ENCODE results near the gene OR56A5. TPM values are rescaled to one million over a fixed set of nuclear protein-coding genes. Genes with fewer than 3 reads are reported as not detected.

The OR56A5 gene, protein sequence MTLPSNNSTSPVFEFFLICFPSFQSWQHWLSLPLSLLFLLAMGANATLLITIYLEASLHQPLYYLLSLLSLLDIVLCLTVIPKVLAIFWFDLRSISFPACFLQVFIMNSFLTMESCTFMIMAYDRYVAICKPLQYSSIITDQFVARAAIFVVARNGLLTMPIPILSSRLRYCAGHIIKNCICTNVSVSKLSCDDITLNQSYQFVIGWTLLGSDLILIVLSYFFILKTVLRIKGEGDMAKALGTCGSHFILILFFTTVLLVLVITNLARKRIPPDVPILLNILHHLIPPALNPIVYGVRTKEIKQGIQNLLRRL
- not detected for total RNA-seq

DNA sequence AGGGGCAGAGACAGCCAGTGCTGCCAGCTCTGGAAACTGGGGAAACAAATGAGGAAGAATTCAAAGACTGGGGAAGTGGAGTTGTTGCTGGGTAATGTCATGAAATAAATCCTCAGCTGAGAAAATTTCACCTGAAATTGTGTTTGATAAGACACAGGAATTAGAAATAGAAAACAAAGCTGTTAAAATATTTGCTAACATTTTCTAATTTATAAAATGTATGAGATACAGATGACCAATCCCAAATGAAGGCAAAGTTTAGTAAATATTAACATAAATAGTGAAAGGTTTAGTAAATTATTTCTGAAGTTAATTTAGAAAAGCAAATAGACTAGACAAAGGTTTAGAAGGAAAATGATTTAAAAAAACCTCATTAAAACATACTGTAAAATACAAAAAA, at the start of gene OR56A5:
TSS of gene OR56A5 (minus strand) at position 101 of the 400 bp plus-strand sequence. CDS start at position 101, 0 bp downstream.
- Histone ChIP-seq H3K27ac (no peak within 1 kb of the TSS), H3K4me1 (no peaks in the 10 kb centered on the region), H3K4me3 (no peak within 1 kb of the TSS), H3K9me3 (peaks cover 9% of the 10 kb centered on the region), H3K36me3 (no peaks in the 10 kb centered on the region), H3K27me3 (no peaks in the 10 kb centered on the region)
- no peak for TF ChIP-seq POLR2AphosphoS5 (IDR thresholded peaks at IDR 0.05)
- TF ChIP-seq, protein P1, sequence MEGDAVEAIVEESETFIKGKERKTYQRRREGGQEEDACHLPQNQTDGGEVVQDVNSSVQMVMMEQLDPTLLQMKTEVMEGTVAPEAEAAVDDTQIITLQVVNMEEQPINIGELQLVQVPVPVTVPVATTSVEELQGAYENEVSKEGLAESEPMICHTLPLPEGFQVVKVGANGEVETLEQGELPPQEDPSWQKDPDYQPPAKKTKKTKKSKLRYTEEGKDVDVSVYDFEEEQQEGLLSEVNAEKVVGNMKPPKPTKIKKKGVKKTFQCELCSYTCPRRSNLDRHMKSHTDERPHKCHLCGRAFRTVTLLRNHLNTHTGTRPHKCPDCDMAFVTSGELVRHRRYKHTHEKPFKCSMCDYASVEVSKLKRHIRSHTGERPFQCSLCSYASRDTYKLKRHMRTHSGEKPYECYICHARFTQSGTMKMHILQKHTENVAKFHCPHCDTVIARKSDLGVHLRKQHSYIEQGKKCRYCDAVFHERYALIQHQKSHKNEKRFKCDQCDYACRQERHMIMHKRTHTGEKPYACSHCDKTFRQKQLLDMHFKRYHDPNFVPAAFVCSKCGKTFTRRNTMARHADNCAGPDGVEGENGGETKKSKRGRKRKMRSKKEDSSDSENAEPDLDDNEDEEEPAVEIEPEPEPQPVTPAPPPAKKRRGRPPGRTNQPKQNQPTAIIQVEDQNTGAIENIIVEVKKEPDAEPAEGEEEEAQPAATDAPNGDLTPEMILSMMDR (IDR thresholded peaks at IDR 0.05), result no peak
- TF ChIP-seq EP300 (IDR thresholded peaks at IDR 0.05), result no peak
- no peak for TF ChIP-seq POLR2A (IDR thresholded peaks at IDR 0.05)
- no peak for DNase-seq (ENCODE audit: low spot score in 2 of 2)

DNA sequence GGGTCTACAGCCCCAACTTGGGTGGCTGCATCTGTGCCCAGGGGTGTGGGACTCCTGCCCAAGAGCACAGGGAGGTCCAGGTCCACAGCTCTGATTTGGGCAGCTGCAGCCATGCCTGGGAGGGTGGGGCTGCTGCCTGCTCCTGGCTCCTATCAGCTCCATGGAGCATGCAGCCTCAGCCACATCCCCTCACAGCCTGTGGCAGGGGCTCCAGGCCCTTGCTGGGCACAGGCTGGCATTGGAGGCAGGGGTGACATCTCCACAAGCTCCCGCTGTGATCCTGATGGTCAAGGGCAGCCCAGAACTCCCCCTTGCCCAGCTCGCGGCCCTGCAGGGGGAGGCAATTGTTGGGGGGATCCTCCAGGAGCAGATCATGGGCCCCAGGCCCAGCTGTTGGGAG, 44.7 kb upstream of the OR56A5 start:
- no CpG with 5 or more reads among the region's 3 CpGs for WGBS
- H3K27me3 ChIP-seq, result peaks cover 10% of the 10 kb centered on the region
- TF ChIP-seq POLR2A (IDR thresholded peaks at IDR 0.05), result no peak
- TF ChIP-seq, protein P1 (IDR thresholded peaks at IDR 0.05), result no peak
- no peak for TF ChIP-seq POLR2AphosphoS5 (IDR thresholded peaks at IDR 0.05)
- TF ChIP-seq EP300 (IDR thresholded peaks at IDR 0.05), result no peak

DNA sequence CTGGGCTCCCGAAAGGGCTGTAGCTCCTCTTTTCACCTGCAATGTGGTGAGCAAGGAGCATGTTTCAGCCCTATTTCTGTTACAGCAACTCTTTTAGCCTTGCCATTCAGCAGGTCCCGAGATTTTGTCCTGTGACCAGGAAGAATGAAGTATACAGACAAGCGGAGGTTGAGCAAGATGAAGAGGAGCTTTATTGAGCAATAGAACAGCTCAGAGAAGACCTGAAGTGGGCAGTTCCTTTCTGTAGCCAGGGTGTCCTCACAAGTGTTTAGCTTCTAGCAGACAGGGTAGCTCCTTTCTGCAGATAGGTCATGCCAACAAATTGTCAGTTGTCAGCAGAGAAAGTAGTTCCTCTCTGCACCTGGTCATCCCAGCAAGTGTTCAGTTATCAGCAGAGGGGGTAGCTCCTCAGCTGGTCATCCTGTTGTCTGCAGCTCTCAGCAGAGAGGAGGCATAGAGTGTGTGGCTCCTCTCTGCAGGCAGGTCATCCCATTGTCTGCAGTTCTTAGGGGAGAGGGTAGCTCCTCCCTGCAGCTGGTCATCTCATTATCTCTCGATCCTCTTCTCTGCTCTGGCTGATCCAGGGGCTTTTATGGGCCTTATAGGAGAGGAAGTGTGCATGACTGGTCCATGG, 43.9 kb upstream of the OR56A5 start:
- H3K27ac ChIP-seq, result no peak overlapping the region
- TF ChIP-seq, protein P1 (IDR thresholded peaks at IDR 0.05), result no peak
- TF ChIP-seq POLR2A (IDR thresholded peaks at IDR 0.05) (no peak), POLR2AphosphoS5 (IDR thresholded peaks at IDR 0.05) (no peak), EP300 (IDR thresholded peaks at IDR 0.05) (no peak)
- 84% methylated on average over 4 of the region's 4 CpGs for WGBS
- peaks cover 10% of the 10 kb centered on the region for H3K27me3 ChIP-seq
- H3K4me1 ChIP-seq, result no peaks in the 10 kb centered on the region
- H3K9me3 ChIP-seq, result no peaks in the 10 kb centered on the region
- no peak overlapping the region for H3K4me3 ChIP-seq
- H3K36me3 ChIP-seq, result no peaks in the 10 kb centered on the region
- DNase-seq (ENCODE audit: low spot score in 2 of 2), result no peak

More for the DNA sequence above, 44.7 kb upstream of the OR56A5 start:
- DNase-seq (ENCODE audit: low spot score in 2 of 2), result no peak
- no peak overlapping the region for H3K4me3 ChIP-seq
- H3K4me1 ChIP-seq, result no peaks in the 10 kb centered on the region
- H3K9me3 ChIP-seq, result no peaks in the 10 kb centered on the region
- H3K27ac ChIP-seq, result no peak overlapping the region
- no peaks in the 10 kb centered on the region for H3K36me3 ChIP-seq

DNA sequence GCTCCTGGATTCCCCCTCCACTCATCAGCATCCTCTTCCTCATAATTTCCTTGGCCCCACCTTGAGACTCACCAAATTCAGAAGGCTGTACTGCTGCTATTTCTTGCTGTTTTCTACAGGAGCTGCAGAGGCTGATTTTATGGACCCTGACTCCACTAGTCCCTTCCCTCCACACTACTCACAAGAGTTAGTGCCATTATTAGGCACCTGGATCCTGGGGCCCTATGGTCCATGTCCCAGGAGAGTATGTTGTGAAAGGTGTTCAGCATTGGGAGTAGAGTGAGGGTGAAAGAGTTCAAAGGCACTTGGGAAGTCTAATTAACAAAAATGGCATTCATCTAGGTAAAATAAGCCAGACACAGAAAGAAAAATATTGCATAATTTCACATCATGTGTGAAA, 38.6 kb upstream of the OR56A5 start, which contains the start of gene OR56A4:
TSS of gene OR56A4 (minus strand) at position 101 of the 400 bp plus-strand sequence. CDS start 3,954 bp downstream, outside the sequence.
- H3K36me3 ChIP-seq, result no peaks in the 10 kb centered on the region
- no peaks in the 10 kb centered on the region for H3K9me3 ChIP-seq
- no peak within 1 kb of the TSS for H3K4me3 ChIP-seq
- no peaks in the 10 kb centered on the region for H3K4me1 ChIP-seq
- TF ChIP-seq POLR2A (IDR thresholded peaks at IDR 0.05) (no peak), EP300 (IDR thresholded peaks at IDR 0.05) (no peak), POLR2AphosphoS5 (IDR thresholded peaks at IDR 0.05) (no peak)
- TF ChIP-seq, protein P1 (IDR thresholded peaks at IDR 0.05), result no peak
- H3K27me3 ChIP-seq, result peaks cover 7% of the 10 kb centered on the region
- no peak for DNase-seq (ENCODE audit: low spot score in 2 of 2)
- no peak within 1 kb of the TSS for H3K27ac ChIP-seq

DNA sequence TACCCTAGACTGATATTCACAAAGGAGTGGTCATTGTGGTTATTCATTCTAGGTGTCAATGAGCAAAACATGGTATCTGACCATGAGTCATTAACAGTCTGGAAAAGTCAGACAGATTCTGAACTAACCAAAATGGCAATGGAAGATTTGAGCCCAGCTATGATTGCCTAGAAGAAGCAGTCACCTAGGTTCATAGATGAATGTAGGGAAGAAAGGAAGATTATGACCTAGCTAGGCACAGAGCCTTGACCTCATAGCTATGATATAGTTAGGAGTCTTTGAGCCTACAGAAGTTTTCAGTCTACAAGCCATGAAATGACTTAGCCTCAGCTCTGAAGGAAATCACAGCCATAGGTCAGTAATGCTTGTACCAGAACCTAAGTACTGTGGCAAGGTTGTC, 38.1 kb upstream of the OR56A5 start:
- no peaks in the 10 kb centered on the region for H3K36me3 ChIP-seq
- no peak overlapping the region for H3K4me3 ChIP-seq
- H3K27ac ChIP-seq, result no peak overlapping the region
- TF ChIP-seq POLR2AphosphoS5 (IDR thresholded peaks at IDR 0.05) (no peak), EP300 (IDR thresholded peaks at IDR 0.05) (no peak), POLR2A (IDR thresholded peaks at IDR 0.05) (no peak)
- TF ChIP-seq, protein P1 (IDR thresholded peaks at IDR 0.05), result no peak
- H3K4me1 ChIP-seq, result no peaks in the 10 kb centered on the region
- DNase-seq (ENCODE audit: low spot score in 2 of 2), result no peak
- H3K9me3 ChIP-seq, result no peaks in the 10 kb centered on the region
- H3K27me3 ChIP-seq, result peaks cover 3% of the 10 kb centered on the region
